ENCODE results near the gene RIMBP2. TPM values are rescaled to one million over a fixed set of nuclear protein-coding genes. Genes with fewer than 3 reads are reported as not detected.

The RIMBP2 gene
- total RNA-seq, 5 donors from 2014 or later (not counting 1 experiment from before 2014, with no cell fraction given) = 0.10 to 0.38 TPM; not detected in 3

DNA sequence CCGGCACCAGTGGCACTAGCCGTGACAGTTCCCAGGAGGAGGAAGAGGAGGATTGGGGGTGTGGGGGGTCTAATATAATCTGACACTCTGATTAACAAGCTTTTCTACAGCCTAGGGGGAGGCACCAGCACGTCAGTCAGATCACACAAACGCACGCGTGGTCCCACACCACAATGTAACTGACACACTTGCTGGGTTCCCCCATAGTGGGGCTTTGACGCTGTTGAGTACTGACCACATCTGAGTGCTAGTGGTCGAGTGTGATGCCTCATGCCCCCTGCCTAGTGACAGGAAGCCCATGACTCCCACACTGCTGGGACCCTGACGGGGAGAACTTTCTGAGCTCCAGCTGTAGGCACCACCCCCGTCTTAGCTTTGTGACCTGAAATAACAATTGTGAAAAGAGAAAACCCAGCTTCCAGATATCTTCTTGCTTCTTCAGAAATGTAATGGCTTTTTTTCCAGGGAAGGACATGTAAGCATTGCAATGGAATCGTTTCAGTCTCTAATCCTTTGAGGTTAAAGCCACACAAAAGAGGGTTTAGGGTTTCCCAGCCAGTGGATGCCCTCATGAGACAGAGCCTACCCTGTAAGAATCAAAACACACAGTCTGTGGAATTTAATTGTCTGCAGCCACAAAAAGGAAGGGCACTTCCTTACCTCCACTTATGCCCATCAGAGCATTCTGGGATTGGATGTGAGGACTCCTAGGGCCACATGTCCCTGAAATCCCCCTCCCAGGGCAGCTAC is 194.5 kb downstream of the RIMBP2 start:
- ATAC-seq (replicated peaks in 1 of 4) (no peak), DNase-seq (no peak)
- Histone ChIP-seq H3K9me3 (no peaks in the 10 kb centered on the region), H3K4me1 (ENCODE audit: control insufficient read depth in 1 of 2, extremely low read depth in 1 of 2, insufficient read depth in 2 of 2, low read length in 2 of 2) (no peaks in the 10 kb centered on the region), H3K4me3 (ENCODE audit: control insufficient read depth in 1 of 2, extremely low read depth in 1 of 2, low read length in 1 of 2) (no peak overlapping the region), H3K36me3 (ENCODE audit: control insufficient read depth in 2 of 2, extremely low read depth in 1 of 2, insufficient read depth in 1 of 2, low read length in 1 of 2) (no peaks in the 10 kb centered on the region), H3K27me3 (replicated peaks in 1 of 2; ENCODE audit: control insufficient read depth in 2 of 2, extremely low read depth in 1 of 2, insufficient read depth in 2 of 2, low read length in 1 of 2) (peaks cover 0 to 31% of the 10 kb centered on the region in 2 experiments), H3K27ac (ENCODE audit: low read length) (no peak overlapping the region)
- ChIA-PET CTCF (no interaction called here), POLR2A (no interaction called here)
- Mint-ChIP-seq H3K9me3 (peaks cover 0 to 1% (median under 1%) of the 10 kb centered on the region in 3 donors), H3K4me1 (no peaks in the 10 kb centered on the region), H3K27ac (no peak overlapping the region), H3K4me3 (no peak overlapping the region), H3K36me3 (no peaks in the 10 kb centered on the region), H3K27me3 (peaks cover 11% of the 10 kb centered on the region in 2 donors)
- 28% methylated on average over 3 of the region's 11 CpGs for WGBS (ENCODE audit: insufficient coverage)

DNA sequence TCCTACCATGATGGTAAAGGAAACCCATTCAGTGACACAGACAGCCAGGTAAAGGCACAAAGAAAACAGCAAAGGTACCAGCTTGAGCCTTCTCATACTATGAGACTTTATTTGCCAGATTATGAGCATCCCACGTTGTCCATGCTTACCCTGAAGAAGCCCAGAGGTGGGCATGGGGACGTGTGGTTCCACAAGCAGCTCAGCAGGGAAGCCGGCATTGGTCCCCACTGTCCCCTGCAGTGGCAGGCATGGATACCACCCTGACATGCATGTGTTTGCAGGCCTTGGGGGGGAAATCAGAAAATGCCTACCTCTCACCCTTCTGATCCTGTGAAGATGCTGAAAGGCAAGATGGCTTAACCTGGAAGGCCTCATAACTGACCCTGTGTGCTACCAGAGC is 195.3 kb downstream of the RIMBP2 start:
- Histone ChIP-seq H3K36me3 (ENCODE audit: control insufficient read depth in 2 of 2, extremely low read depth in 1 of 2, insufficient read depth in 1 of 2, low read length in 1 of 2) (no peaks in the 10 kb centered on the region), H3K9me3 (no peaks in the 10 kb centered on the region), H3K27me3 (replicated peaks in 1 of 2; ENCODE audit: control insufficient read depth in 2 of 2, extremely low read depth in 1 of 2, insufficient read depth in 2 of 2, low read length in 1 of 2) (peaks cover 0 to 30% of the 10 kb centered on the region in 2 experiments), H3K27ac (ENCODE audit: low read length) (no peak overlapping the region), H3K4me3 (ENCODE audit: control insufficient read depth in 1 of 2, extremely low read depth in 1 of 2, low read length in 1 of 2) (no peak overlapping the region), H3K4me1 (ENCODE audit: control insufficient read depth in 1 of 2, extremely low read depth in 1 of 2, insufficient read depth in 2 of 2, low read length in 2 of 2) (no peaks in the 10 kb centered on the region)
- DNase-seq (no peak), ATAC-seq (replicated peaks in 1 of 4) (no peak)
- Mint-ChIP-seq H3K4me3 (no peak overlapping the region), H3K4me1 (no peaks in the 10 kb centered on the region), H3K36me3 (no peaks in the 10 kb centered on the region), H3K9me3 (peaks cover 0 to 7% (median 6%) of the 10 kb centered on the region in 3 donors), H3K27ac (no peak overlapping the region), H3K27me3 (peaks cover 11% of the 10 kb centered on the region in 2 donors)
- ChIA-PET POLR2A (no interaction called here), CTCF (no interaction called here)
- 45% methylated on average over 2 of the region's 3 CpGs for WGBS (ENCODE audit: insufficient coverage)

DNA sequence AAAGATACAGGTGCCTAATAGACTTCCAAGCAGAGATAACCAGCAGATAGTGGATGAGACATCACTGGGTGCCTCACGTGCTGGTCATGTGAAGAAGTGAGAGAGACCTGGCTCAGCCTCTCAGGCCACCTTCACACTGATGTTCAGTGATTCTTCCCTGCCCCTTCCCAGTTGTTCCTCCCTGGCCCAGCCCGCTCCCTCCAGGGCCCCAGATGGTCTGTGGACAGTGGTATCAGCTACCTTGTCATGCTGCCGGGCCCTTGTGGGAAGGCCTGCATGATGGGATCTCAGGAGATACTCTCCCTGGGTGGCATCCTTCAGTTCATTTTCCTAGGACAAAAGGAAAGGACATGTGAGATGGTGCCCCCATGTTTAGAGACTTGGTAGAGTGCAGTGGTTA is 198.5 kb downstream of the RIMBP2 start:
- H3K4me1 ChIP-seq (ENCODE audit: control insufficient read depth in 1 of 2, extremely low read depth in 1 of 2, insufficient read depth in 2 of 2, low read length in 2 of 2) = no peaks in the 10 kb centered on the region
- no peak overlapping the region for H3K27ac Mint-ChIP-seq
- H3K27ac ChIP-seq (ENCODE audit: low read length) = no peak overlapping the region
- no peaks in the 10 kb centered on the region for H3K4me1 Mint-ChIP-seq
- peaks cover 0 to 9% of the 10 kb centered on the region in 2 experiments for H3K27me3 ChIP-seq (replicated peaks in 1 of 2; ENCODE audit: control insufficient read depth in 2 of 2, extremely low read depth in 1 of 2, insufficient read depth in 2 of 2, low read length in 1 of 2)
- H3K9me3 Mint-ChIP-seq = peaks cover 0 to 7% (median 6%) of the 10 kb centered on the region in 3 donors
- CTCF ChIA-PET = no interaction called here
- DNase-seq (no peak), ATAC-seq (replicated peaks in 1 of 4) (no peak)
- H3K9me3 ChIP-seq = no peaks in the 10 kb centered on the region
- H3K36me3 ChIP-seq (ENCODE audit: control insufficient read depth in 2 of 2, extremely low read depth in 1 of 2, insufficient read depth in 1 of 2, low read length in 1 of 2) = no peaks in the 10 kb centered on the region
- peaks cover 0 to 2% of the 10 kb centered on the region in 2 donors for H3K27me3 Mint-ChIP-seq
- H3K4me3 ChIP-seq (ENCODE audit: control insufficient read depth in 1 of 2, extremely low read depth in 1 of 2, low read length in 1 of 2) = no peak overlapping the region
- POLR2A ChIA-PET = no interaction called here
- 82% methylated on average over 2 of the region's 3 CpGs for WGBS (ENCODE audit: insufficient coverage)
- no peaks in the 10 kb centered on the region for H3K36me3 Mint-ChIP-seq
- no peak overlapping the region for H3K4me3 Mint-ChIP-seq

DNA sequence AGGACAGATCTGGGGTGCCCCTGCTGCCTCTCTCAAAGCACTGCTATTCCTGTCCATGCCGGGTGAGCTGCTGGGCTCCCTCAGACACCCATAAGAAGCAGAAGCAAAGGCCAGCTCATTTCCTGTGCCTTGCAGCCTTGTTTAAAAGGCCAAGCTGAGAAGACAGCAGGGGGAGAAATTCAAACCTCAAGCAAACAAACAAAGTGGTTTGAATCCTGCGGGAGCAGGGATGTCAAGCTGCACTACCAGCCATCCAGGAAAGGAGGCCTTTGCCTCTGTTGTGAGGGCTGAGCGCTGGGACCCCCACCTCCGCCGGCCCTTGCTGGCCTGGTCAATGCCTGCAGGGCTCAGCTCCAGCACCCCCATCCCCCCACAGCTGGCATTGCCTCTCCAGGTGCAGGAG is 201.9 kb downstream of the RIMBP2 start:
- Mint-ChIP-seq H3K36me3 (no peaks in the 10 kb centered on the region), H3K27ac (no peak overlapping the region), H3K9me3 (peaks cover 0 to 7% (median 6%) of the 10 kb centered on the region in 3 donors), H3K4me3 (no peak overlapping the region), H3K4me1 (no peaks in the 10 kb centered on the region), H3K27me3 (peaks cover 3 to 4% of the 10 kb centered on the region in 2 donors)
- POLR2A ChIA-PET = no interaction called here
- no peaks in the 10 kb centered on the region for H3K9me3 ChIP-seq
- 11% methylated on average over 2 of the region's 5 CpGs for WGBS (ENCODE audit: insufficient coverage)
- ATAC-seq (replicated peaks in 1 of 4) (no peak), DNase-seq (no peak)
- H3K36me3 ChIP-seq (ENCODE audit: control insufficient read depth in 2 of 2, extremely low read depth in 1 of 2, insufficient read depth in 1 of 2, low read length in 1 of 2) = no peaks in the 10 kb centered on the region
- CTCF ChIA-PET = no interaction called here
- H3K27me3 ChIP-seq (replicated peaks in 1 of 2; ENCODE audit: control insufficient read depth in 2 of 2, extremely low read depth in 1 of 2, insufficient read depth in 2 of 2, low read length in 1 of 2) = peaks cover 0 to 18% of the 10 kb centered on the region in 2 experiments
- no peaks in the 10 kb centered on the region for H3K4me1 ChIP-seq (ENCODE audit: control insufficient read depth in 1 of 2, extremely low read depth in 1 of 2, insufficient read depth in 2 of 2, low read length in 2 of 2)
- H3K4me3 ChIP-seq (ENCODE audit: control insufficient read depth in 1 of 2, extremely low read depth in 1 of 2, low read length in 1 of 2) = no peak overlapping the region
- H3K27ac ChIP-seq (ENCODE audit: low read length) = no peak overlapping the region

- WGBS (ENCODE audit: insufficient coverage) = 50% methylated on average over 1 of the region's 2 CpGs
- ChIA-PET CTCF (no interaction called here), POLR2A (no interaction called here)
- Histone ChIP-seq H3K4me3 (ENCODE audit: control insufficient read depth in 1 of 2, extremely low read depth in 1 of 2, low read length in 1 of 2) (no peak overlapping the region), H3K9me3 (no peaks in the 10 kb centered on the region), H3K27me3 (replicated peaks in 1 of 2; ENCODE audit: control insufficient read depth in 2 of 2, extremely low read depth in 1 of 2, insufficient read depth in 2 of 2, low read length in 1 of 2) (peaks cover 0 to 23% of the 10 kb centered on the region in 2 experiments), H3K36me3 (ENCODE audit: control insufficient read depth in 2 of 2, extremely low read depth in 1 of 2, insufficient read depth in 1 of 2, low read length in 1 of 2) (no peaks in the 10 kb centered on the region), H3K4me1 (ENCODE audit: control insufficient read depth in 1 of 2, extremely low read depth in 1 of 2, insufficient read depth in 2 of 2, low read length in 2 of 2) (no peaks in the 10 kb centered on the region), H3K27ac (ENCODE audit: low read length) (no peak overlapping the region)
- Mint-ChIP-seq H3K4me1 (no peaks in the 10 kb centered on the region), H3K36me3 (no peaks in the 10 kb centered on the region), H3K4me3 (no peak overlapping the region), H3K9me3 (peaks cover 0 to 7% (median 6%) of the 10 kb centered on the region in 3 donors), H3K27ac (no peak overlapping the region), H3K27me3 (peaks cover 3 to 4% of the 10 kb centered on the region in 2 donors)
- ATAC-seq (replicated peaks in 1 of 4) (no peak), DNase-seq (no peak)
Measured at GRCh38 chr12:130513556-130513955, 202.5 kb downstream of the RIMBP2 start.

GRCh38 chr12:130511285-130511684 is 204.8 kb downstream of the RIMBP2 start:
- ChIA-PET CTCF (no interaction called here), POLR2A (no interaction called here)

More at GRCh38 chr12:130511285-130511684, 204.8 kb downstream of the RIMBP2 start:
- Mint-ChIP-seq H3K36me3 (no peaks in the 10 kb centered on the region), H3K27ac (no peak overlapping the region), H3K9me3 (peaks cover 0 to 4% (median 2%) of the 10 kb centered on the region in 3 donors), H3K4me3 (no peak overlapping the region), H3K27me3 (peaks cover 3 to 4% of the 10 kb centered on the region in 2 donors), H3K4me1 (no peaks in the 10 kb centered on the region)
- Histone ChIP-seq H3K4me1 (ENCODE audit: control insufficient read depth in 1 of 2, extremely low read depth in 1 of 2, insufficient read depth in 2 of 2, low read length in 2 of 2) (no peaks in the 10 kb centered on the region), H3K27ac (ENCODE audit: low read length) (no peak overlapping the region), H3K9me3 (no peaks in the 10 kb centered on the region), H3K4me3 (ENCODE audit: control insufficient read depth in 1 of 2, extremely low read depth in 1 of 2, low read length in 1 of 2) (no peak overlapping the region), H3K27me3 (replicated peaks in 1 of 2; ENCODE audit: control insufficient read depth in 2 of 2, extremely low read depth in 1 of 2, insufficient read depth in 2 of 2, low read length in 1 of 2) (peaks cover 0 to 21% of the 10 kb centered on the region in 2 experiments), H3K36me3 (ENCODE audit: control insufficient read depth in 2 of 2, extremely low read depth in 1 of 2, insufficient read depth in 1 of 2, low read length in 1 of 2) (no peaks in the 10 kb centered on the region)
- ATAC-seq (replicated peaks in 1 of 4) (no peak), DNase-seq (no peak)
- WGBS (ENCODE audit: insufficient coverage) = 80% methylated on average over 8 of the region's 12 CpGs

All from T-cell (primary cell).